Activated T-cell treated with anti-CD3 and anti-CD28 coated beads for 24 hours (primary cell): ENCODE measurements around the gene LTA.
"Not testable (repeated sequence)": the region's sequence is repeated elsewhere in the genome, so short reads cannot be mapped to it uniquely, and the experiment has no call there.

Source experiments
- DNase-seq: peaks from one replicate; pipeline ENCODE4 v3.0.0-alpha.2; 2020; ENCODE audit warnings: low read depth

LTA gene

GRCh38 chr6:31586599-31587281, 14.7 kb downstream of the LTA start:
- DNase-seq = no peak

- DNase-seq = no peak
These were observed 16.0 kb downstream of the LTA start for GRCh38 chr6:31587791-31588777.

GRCh38 chr6:31588871-31589650, 17.0 kb downstream of the LTA start:
- no peak for DNase-seq

GRCh38 chr6:31590691-31591090, 18.6 kb downstream of the LTA start:
- not testable (repeated sequence) for DNase-seq

- DNase-seq = no peak
These were observed 20.3 kb downstream of the LTA start for GRCh38 chr6:31592396-31592771.

- DNase-seq = peak; percentile 28
These were observed 24.9 kb downstream of the LTA start for GRCh38 chr6:31597006-31597405.

- no peak for DNase-seq
These were observed 35.2 kb downstream of the LTA start for GRCh38 chr6:31607317-31607716.

GRCh38 chr6:31609519-31610406, 37.7 kb downstream of the LTA start:
- DNase-seq = no peak

GRCh38 chr6:31610968-31611367, 38.9 kb downstream of the LTA start:
- no peak for DNase-seq

- no peak for DNase-seq
These were observed 42.1 kb downstream of the LTA start for GRCh38 chr6:31614075-31614619.

- DNase-seq = no peak
These were observed 42.8 kb downstream of the LTA start, which contains the start of gene AIF1 for GRCh38 chr6:31614684-31615578. Gene AIF1, plus strand, starts transcription at chr6:31615234. Its CDS starts 96 bp downstream, at chr6:31615330.

GRCh38 chr6:31615748-31616147, 43.7 kb downstream of the LTA start:
- no peak for DNase-seq

GRCh38 chr6:31617010-31617409, 44.9 kb downstream of the LTA start:
- DNase-seq = no peak

GRCh38 chr6:31619805-31620585, 47.9 kb downstream of the LTA start:
- DNase-seq = peak; percentile 96

GRCh38 chr6:31620586-31621319, 48.7 kb downstream of the LTA start, which contains the start of gene PRRC2A:
Gene PRRC2A, plus strand, starts transcription at chr6:31620715. Its CDS starts 2,075 bp downstream, at chr6:31622790.
- no peak for DNase-seq

- DNase-seq = no peak
These were observed 49.3 kb downstream of the LTA start for GRCh38 chr6:31621320-31621939.

- DNase-seq = no peak
These were observed 49.9 kb downstream of the LTA start for GRCh38 chr6:31621991-31622390.

- no peak for DNase-seq
These were observed 50.6 kb downstream of the LTA start for GRCh38 chr6:31622684-31623091.
